ENCODE measurements around the gene GRIA2. TPM values are rescaled to one million over a fixed set of nuclear protein-coding genes. Genes with fewer than 3 reads are reported as not detected.

Gene GRIA2
- total and polyA plus RNA-seq, 2 donors (not counting 3 experiments of a cell fraction or from before 2014, with no cell fraction given): not detected

GRCh38 chr4:157320092-157320491, 99.6 kb downstream of the GRIA2 start:
- dilution Hi-C loops (cut with MboI; ENCODE audit: extremely low pct_ligation_motif_present, low sequenced_read_pairs) (no loop called here), intact Hi-C loops (cut with micrococcal nuclease) (no loop called here)
- no peak overlapping the region for H3K4me3 ChIP-seq (replicated peaks in 1 of 3; ENCODE audit: insufficient read depth in 1 of 3, low read depth in 1 of 3, low read length in 3 of 3)
- no peak overlapping the region for H2AFZ ChIP-seq (ENCODE audit: low read depth, low read length)
- H4K20me1 ChIP-seq (replicated peaks; ENCODE audit: control insufficient read depth, extremely low read depth, insufficient read depth, low read length): no peaks in the 10 kb centered on the region
- H3K9ac ChIP-seq (replicated peaks; ENCODE audit: extremely low read depth, insufficient read depth, low read length): no peak overlapping the region
- BruUV-seq (replicated peaks): no TSS peak
- no peaks in the 10 kb centered on the region for H3K4me1 ChIP-seq (ENCODE audit: control insufficient read depth, extremely low read depth, insufficient read depth, low read length)
- no peaks in the 10 kb centered on the region for H3K9me3 ChIP-seq (replicated peaks; ENCODE audit: control insufficient read depth, insufficient read depth, low read length)
- POLR2A ChIA-PET: no interaction called here
- DNase-seq (ENCODE audit: low read depth, low spot score) (no peak), FAIRE-seq (no peak)
- no peaks in the 10 kb centered on the region for H3K79me2 ChIP-seq (ENCODE audit: control insufficient read depth, insufficient read depth, low read length)
- TF ChIP-seq EZH2 (IDR thresholded peaks at IDR 0.05; ENCODE audit: borderline replicate concordance, low read depth, low read length, severe bottlenecking) (no peak), MYC (IDR thresholded peaks at IDR 0.05; ENCODE audit: low read depth, low read length) (no peak), GATA2 (IDR thresholded peaks at IDR 0.05; ENCODE audit: insufficient read depth, insufficient read length, low read depth, low read length) (no peak), POLR2AphosphoS5 (IDR thresholded peaks at IDR 0.05; ENCODE audit: insufficient read depth, low read depth, low read length) (no peak)
- TF ChIP-seq, protein P1, sequence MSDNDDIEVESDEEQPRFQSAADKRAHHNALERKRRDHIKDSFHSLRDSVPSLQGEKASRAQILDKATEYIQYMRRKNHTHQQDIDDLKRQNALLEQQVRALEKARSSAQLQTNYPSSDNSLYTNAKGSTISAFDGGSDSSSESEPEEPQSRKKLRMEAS (IDR thresholded peaks at IDR 0.05; ENCODE audit: insufficient read depth, insufficient read length): no peak
- no peaks in the 10 kb centered on the region for H3K36me3 ChIP-seq (ENCODE audit: control insufficient read depth in 2 of 2, extremely low read depth in 1 of 2, insufficient read depth in 2 of 2, low read length in 2 of 2)
- H3K4me2 ChIP-seq (ENCODE audit: insufficient read depth, low read length): no peak overlapping the region
- no peaks in the 10 kb centered on the region for H3K9me1 ChIP-seq (replicated peaks; ENCODE audit: control insufficient read depth, extremely low read depth, insufficient read depth, low read length)
- H3K27me3 ChIP-seq (ENCODE audit: control insufficient read depth in 2 of 2, insufficient read depth in 2 of 2, low read length in 2 of 2): no peaks in the 10 kb centered on the region
- CTCF ChIA-PET: interaction anchor here (0.5 kb wide), 1 partner anchor 172 kb away, joined by 3 read pairs; no protein-coding TSS in a partner anchor
- H3K27ac ChIP-seq (ENCODE audit: insufficient read depth, low read depth, low read length): no peak overlapping the region

GRCh38 chr4:157327666-157328065, 107.1 kb downstream of the GRIA2 start:
- DNase-seq (ENCODE audit: low read depth, low spot score) (no peak), FAIRE-seq (no peak)
- H3K27ac ChIP-seq (ENCODE audit: insufficient read depth, low read depth, low read length): no peak overlapping the region
- H3K9me1 ChIP-seq (replicated peaks; ENCODE audit: control insufficient read depth, extremely low read depth, insufficient read depth, low read length): no peaks in the 10 kb centered on the region
- no peaks in the 10 kb centered on the region for H3K9me3 ChIP-seq (replicated peaks; ENCODE audit: control insufficient read depth, insufficient read depth, low read length)
- no peak overlapping the region for H3K4me2 ChIP-seq (ENCODE audit: insufficient read depth, low read length)
- H3K36me3 ChIP-seq (ENCODE audit: control insufficient read depth in 2 of 2, extremely low read depth in 1 of 2, insufficient read depth in 2 of 2, low read length in 2 of 2): no peaks in the 10 kb centered on the region
- TF ChIP-seq POLR2A (IDR thresholded peaks at IDR 0.05; ENCODE audit: low read depth, low read length) (no peak), POLR2AphosphoS5 (IDR thresholded peaks at IDR 0.05; ENCODE audit: insufficient read depth, low read depth, low read length) (no peak), JUN (IDR thresholded peaks at IDR 0.05; ENCODE audit: borderline replicate concordance, insufficient read depth, insufficient read length, low read depth) (no peak), MYC (IDR thresholded peaks at IDR 0.05; ENCODE audit: low read depth, low read length) (no peak), FOS (IDR thresholded peaks at IDR 0.05; ENCODE audit: borderline replicate concordance, insufficient read depth, low read length) (no peak), EZH2 (IDR thresholded peaks at IDR 0.05; ENCODE audit: borderline replicate concordance, low read depth, low read length, severe bottlenecking) (no peak), GATA2 (IDR thresholded peaks at IDR 0.05; ENCODE audit: insufficient read depth, insufficient read length, low read depth, low read length) (no peak)
- TF ChIP-seq, protein P1 (IDR thresholded peaks at IDR 0.05; ENCODE audit: insufficient read depth, insufficient read length): no peak
- TF ChIP-seq, protein P2, sequence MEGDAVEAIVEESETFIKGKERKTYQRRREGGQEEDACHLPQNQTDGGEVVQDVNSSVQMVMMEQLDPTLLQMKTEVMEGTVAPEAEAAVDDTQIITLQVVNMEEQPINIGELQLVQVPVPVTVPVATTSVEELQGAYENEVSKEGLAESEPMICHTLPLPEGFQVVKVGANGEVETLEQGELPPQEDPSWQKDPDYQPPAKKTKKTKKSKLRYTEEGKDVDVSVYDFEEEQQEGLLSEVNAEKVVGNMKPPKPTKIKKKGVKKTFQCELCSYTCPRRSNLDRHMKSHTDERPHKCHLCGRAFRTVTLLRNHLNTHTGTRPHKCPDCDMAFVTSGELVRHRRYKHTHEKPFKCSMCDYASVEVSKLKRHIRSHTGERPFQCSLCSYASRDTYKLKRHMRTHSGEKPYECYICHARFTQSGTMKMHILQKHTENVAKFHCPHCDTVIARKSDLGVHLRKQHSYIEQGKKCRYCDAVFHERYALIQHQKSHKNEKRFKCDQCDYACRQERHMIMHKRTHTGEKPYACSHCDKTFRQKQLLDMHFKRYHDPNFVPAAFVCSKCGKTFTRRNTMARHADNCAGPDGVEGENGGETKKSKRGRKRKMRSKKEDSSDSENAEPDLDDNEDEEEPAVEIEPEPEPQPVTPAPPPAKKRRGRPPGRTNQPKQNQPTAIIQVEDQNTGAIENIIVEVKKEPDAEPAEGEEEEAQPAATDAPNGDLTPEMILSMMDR (IDR thresholded peaks at IDR 0.05; ENCODE audit: extremely low read depth in 1 of 2, insufficient read depth in 1 of 2, low read depth in 1 of 2, low read length in 2 of 2): no peak
- intact Hi-C loops (cut with micrococcal nuclease): no loop called here
- no peak overlapping the region for H3K4me3 ChIP-seq (replicated peaks in 1 of 3; ENCODE audit: insufficient read depth in 1 of 3, low read depth in 1 of 3, low read length in 3 of 3)
- no peaks in the 10 kb centered on the region for H3K79me2 ChIP-seq (ENCODE audit: control insufficient read depth, insufficient read depth, low read length)
- H3K4me1 ChIP-seq (ENCODE audit: control insufficient read depth, extremely low read depth, insufficient read depth, low read length): no peaks in the 10 kb centered on the region
- BruUV-seq (replicated peaks): no TSS peak
- ChIA-PET CTCF (no interaction called here), POLR2A (no interaction called here)
- H3K27me3 ChIP-seq (ENCODE audit: control insufficient read depth in 2 of 2, insufficient read depth in 2 of 2, low read length in 2 of 2): no peaks in the 10 kb centered on the region
- dilution Hi-C loops (cut with MboI; ENCODE audit: extremely low pct_ligation_motif_present, low sequenced_read_pairs): no loop called here
- H2AFZ ChIP-seq (ENCODE audit: low read depth, low read length): no peak overlapping the region
- H3K9ac ChIP-seq (replicated peaks; ENCODE audit: extremely low read depth, insufficient read depth, low read length): no peak overlapping the region
- no peaks in the 10 kb centered on the region for H4K20me1 ChIP-seq (replicated peaks; ENCODE audit: control insufficient read depth, extremely low read depth, insufficient read depth, low read length)
